HG02852 (cell line): ENCODE measurements around the gene THRB.

Experiments
- ATAC-seq: cut with Tn5 transposase; IDR thresholded peaks from one replicate; pipeline ENCODE4 v1.9.1; 2021; ENCODE audit warnings: mild to moderate bottlenecking, moderate library complexity; ENCODE audit not compliant: unreplicated experiment

The THRB gene

GRCh38 chr3:24195504-24196230 lies 299.0 kb downstream of the THRB start:
- ATAC-seq = no peak

GRCh38 chr3:24192469-24193056 lies 302.1 kb downstream of the THRB start:
- no peak for ATAC-seq

- ATAC-seq = no peak
Observed at GRCh38 chr3:24191801-24192403, 302.7 kb downstream of the THRB start.

GRCh38 chr3:24190256-24190655 lies 304.4 kb downstream of the THRB start:
- no peak for ATAC-seq

- peak; percentile 89 for ATAC-seq
Observed at GRCh38 chr3:24185738-24186384, 308.8 kb downstream of the THRB start.

GRCh38 chr3:24184528-24185176 lies 310.0 kb downstream of the THRB start:
- no peak for ATAC-seq

- no peak for ATAC-seq
Observed at GRCh38 chr3:24182756-24183155, 311.9 kb downstream of the THRB start.

GRCh38 chr3:24181256-24181655 lies 313.4 kb downstream of the THRB start:
- no peak for ATAC-seq

- no peak for ATAC-seq
Observed at GRCh38 chr3:24180616-24181015, 314.0 kb downstream of the THRB start.

- ATAC-seq = no peak
Observed at GRCh38 chr3:24177201-24177600, 317.4 kb downstream of the THRB start.

- ATAC-seq = no peak
Observed at GRCh38 chr3:24174614-24175013, 320.0 kb downstream of the THRB start.

GRCh38 chr3:24168977-24169376 lies 325.7 kb downstream of the THRB start:
- peak; percentile 59 for ATAC-seq

- ATAC-seq = no peak
Observed at GRCh38 chr3:24167429-24167828, 327.2 kb downstream of the THRB start.

GRCh38 chr3:24166515-24166914 lies 328.1 kb downstream of the THRB start:
- ATAC-seq = no peak

- ATAC-seq = no peak
Observed at GRCh38 chr3:24165603-24165982, 329.1 kb downstream of the THRB start.

- no peak for ATAC-seq
Observed at GRCh38 chr3:24164967-24165602, 329.6 kb downstream of the THRB start.

GRCh38 chr3:24162929-24163328 lies 331.7 kb downstream of the THRB start:
- no peak for ATAC-seq

GRCh38 chr3:24161841-24162240 lies 332.8 kb downstream of the THRB start:
- ATAC-seq = no peak

GRCh38 chr3:24160424-24161095 lies 334.1 kb downstream of the THRB start:
- ATAC-seq = no peak

GRCh38 chr3:24158761-24159454 lies 335.7 kb downstream of the THRB start:
- ATAC-seq = no peak
